GM18499 (cell line): ENCODE data around the gene KCTD14.

Experiments used
- ATAC-seq: cut with Tn5 transposase; IDR thresholded peaks from one replicate; pipeline ENCODE4 v1.9.1; 2021; ENCODE audit warnings: moderate number of reproducible peaks; ENCODE audit not compliant: insufficient read depth, unreplicated experiment

The KCTD14 gene

GRCh38 chr11:77967121-77967520 lies 56.0 kb downstream of the KCTD14 start:
- no peak for ATAC-seq

DNA sequence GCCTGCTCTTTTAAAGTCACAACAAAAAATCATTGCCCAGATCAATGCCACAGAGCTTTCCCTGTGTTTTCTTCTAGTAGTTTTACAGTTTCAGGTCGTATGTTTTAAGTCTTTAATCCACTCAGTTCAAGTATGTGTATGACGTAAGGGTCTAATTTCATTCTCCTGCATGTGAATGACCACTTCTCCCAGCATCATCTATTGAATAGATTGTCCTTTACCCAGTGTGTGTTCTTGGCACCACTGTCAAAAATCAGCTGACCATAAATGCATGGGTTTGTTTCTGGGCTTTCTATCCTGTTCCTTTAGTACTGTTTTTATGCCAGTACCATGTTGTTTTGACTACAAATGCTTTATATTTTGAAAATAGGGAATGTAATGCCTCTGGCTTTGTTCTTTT lies 56.7 kb downstream of the KCTD14 start:
- ATAC-seq: no peak
